GM12801 (cell line): ENCODE measurements around the gene NUP50.

Source experiments
- TF ChIP-seq, protein P1 (sequence below): IDR thresholded peaks from one replicate; pipeline ENCODE4 v1.5.1; 2011; ENCODE audit warnings: control low read depth; ENCODE audit not compliant: insufficient read length; ENCODE audit errors: extremely low read depth

Gene NUP50

DNA sequence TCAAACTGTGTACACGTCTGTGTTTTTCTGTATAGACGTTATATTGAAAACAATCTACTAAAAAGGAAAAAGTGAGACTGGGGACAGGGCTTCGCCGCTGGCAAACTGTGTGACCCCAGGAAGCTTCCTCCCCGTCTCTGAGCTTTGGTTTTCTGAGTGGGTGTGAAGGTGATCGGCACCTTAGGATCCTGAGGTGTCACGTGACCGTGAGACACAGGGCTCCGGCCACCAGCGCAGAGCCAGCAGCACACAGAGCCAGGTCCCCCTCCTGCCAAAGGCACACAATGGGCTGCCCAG lies 44.9 kb downstream of the NUP50 start:
- TF ChIP-seq, protein P1, sequence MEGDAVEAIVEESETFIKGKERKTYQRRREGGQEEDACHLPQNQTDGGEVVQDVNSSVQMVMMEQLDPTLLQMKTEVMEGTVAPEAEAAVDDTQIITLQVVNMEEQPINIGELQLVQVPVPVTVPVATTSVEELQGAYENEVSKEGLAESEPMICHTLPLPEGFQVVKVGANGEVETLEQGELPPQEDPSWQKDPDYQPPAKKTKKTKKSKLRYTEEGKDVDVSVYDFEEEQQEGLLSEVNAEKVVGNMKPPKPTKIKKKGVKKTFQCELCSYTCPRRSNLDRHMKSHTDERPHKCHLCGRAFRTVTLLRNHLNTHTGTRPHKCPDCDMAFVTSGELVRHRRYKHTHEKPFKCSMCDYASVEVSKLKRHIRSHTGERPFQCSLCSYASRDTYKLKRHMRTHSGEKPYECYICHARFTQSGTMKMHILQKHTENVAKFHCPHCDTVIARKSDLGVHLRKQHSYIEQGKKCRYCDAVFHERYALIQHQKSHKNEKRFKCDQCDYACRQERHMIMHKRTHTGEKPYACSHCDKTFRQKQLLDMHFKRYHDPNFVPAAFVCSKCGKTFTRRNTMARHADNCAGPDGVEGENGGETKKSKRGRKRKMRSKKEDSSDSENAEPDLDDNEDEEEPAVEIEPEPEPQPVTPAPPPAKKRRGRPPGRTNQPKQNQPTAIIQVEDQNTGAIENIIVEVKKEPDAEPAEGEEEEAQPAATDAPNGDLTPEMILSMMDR = no peak

DNA sequence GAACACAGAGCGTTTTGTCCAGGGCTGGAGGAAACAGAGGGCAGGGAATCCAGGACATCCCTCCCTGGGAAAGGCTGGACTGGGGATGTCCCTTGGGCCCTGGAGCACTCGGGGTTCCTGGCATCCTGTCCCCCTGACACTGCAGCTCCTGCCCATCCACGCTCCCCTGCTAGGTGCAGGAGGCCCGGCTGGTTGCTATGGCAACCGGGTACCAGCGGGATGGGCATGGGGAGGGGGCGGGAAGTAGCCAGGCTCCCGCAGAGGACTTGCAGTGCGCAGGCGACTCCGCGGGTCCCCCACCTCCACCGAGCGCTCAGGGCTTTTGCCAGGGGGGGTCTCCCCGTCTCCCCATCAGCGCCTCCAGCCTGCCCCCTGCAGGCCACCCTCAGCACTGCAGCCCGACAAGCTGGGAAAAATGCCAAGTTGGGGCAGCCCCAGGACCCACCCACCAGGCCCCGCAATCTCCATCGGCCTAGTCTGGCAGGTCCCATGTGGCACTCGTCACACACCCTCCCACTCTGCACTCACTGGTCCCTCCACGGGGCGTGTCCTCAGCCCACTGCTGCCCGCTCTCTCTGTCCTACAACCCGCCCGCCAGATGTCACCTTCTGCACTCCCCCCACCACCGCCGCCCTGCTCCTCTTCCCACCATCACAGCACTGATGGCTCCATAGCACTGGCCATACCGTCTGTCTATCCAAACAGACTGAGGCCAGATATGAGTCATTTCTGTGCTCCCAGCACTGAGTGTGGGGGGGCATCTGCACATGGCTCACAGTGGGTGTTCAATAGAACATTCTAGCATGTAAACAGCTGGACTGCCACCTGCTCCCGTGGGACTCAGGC lies 45.5 kb downstream of the NUP50 start:
- TF ChIP-seq, protein P1 = no peak

DNA sequence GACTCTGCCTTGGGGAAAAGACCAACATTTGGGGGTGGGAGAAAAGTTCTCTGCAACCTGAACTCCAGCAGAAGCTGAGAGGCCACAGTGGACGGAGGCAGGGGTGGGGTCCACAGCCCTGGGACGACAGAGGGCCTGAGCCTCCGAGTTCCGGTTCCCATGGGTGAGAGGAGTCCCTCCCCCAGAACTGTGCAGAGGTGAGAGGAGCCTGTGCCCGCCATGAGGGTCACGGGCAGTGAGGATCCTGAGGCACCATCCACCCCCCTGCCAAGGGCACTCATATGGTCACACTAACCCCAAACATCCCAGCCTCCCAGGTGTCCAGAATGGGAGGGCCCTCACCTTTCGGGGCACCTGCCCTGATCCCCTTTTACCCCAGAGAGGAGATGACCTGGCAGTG lies 46.4 kb downstream of the NUP50 start:
- TF ChIP-seq, protein P1 = no peak

DNA sequence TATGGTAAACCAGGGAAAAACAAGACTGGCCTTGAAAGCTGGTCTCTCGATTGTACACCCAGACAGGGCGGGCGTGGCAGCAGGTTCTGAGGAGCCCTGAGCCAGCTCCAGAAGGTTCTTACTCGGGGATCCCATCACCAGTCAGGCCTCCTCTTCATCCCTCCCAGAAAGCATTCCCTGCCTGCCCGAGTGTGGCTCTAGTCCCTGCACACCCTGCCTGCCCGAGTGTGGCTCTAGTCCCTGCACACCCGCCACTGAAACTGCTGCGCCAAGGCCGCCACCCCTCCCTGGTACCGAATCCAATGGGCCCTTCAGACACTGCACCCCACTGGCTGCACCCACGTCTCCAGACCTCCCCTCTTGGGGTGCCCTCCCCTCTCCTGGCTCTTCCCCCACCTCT lies 46.9 kb downstream of the NUP50 start:
- TF ChIP-seq, protein P1 = no peak

DNA sequence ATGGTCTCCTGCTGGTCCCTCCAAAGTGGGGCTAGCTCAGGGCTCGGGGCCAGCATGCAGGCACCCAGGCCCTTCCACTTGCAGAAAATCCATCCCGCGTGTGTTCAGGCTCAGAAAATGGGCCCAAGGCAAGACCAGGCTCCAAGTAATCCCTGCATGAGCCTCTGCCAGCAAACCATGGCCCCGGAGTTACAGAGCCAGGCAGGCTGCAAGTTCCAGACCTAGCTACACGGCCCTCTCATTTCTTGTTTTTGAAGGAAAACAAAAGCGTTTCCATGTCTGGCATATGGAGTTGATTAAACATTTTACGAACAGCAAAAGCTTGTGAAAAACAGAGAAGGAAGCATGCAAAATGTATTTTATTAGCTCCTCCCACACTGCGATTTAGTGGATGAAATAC lies 47.3 kb downstream of the NUP50 start:
- TF ChIP-seq, protein P1 = no peak

DNA sequence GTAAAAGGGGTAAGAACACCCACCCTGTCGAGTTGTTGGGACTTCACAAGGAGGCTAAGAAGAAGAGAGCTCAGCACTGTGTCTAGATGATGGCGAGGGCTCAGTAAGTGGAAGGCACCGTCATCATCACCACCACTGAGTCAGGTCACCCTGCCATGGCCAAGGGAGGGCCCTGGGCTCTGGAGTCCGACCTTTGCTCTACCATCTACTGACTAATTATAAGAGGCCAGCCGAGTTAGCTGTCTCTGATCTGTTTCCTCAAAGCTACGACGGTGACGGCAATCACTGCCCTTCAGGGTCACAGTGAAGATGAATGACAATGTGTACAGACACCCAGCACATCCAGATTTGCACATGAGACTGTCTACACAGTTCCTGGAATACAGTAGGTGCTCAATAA lies 47.7 kb downstream of the NUP50 start:
- TF ChIP-seq, protein P1 = no peak

DNA sequence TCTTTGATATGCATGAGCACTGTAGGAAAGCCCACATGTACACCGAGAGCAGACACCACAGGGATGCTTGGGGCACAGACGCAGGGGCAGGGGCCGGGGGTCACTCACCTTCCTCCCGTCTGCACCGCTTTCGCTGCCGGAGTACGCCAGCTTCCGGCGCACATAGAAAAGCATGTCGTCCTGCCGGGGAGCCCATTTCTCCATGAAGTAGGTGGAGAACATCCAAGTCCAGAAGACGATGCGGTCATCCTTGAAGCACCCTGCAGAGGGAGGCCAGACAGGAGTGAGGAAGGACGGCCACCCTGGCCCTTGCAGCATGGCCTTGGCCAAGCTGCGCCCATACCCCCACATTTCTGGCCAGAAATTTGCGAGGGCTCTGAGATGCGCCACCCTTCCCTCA lies 48.1 kb downstream of the NUP50 start:
- TF ChIP-seq, protein P1 = no peak
